OCI-M2 (cell line): ENCODE measurements around the gene ACE2.

Source experiments
- DNase-seq: peaks from one replicate; lab custom pipeline; 2025; ENCODE audit not compliant: unreplicated experiment; lab: John Stamatoyannopoulos, UW

ACE2 gene

GRCh38 chrX:15576019-15576418 lies 24.7 kb downstream of the ACE2 start:
- DNase-seq = no peak

GRCh38 chrX:15574017-15574416 lies 26.7 kb downstream of the ACE2 start:
- no peak for DNase-seq

- no peak for DNase-seq
Observed at GRCh38 chrX:15570145-15570544, 30.6 kb downstream of the ACE2 start.

- no peak for DNase-seq
Observed at GRCh38 chrX:15567886-15568616, 32.7 kb downstream of the ACE2 start.

- DNase-seq = no peak
Observed at GRCh38 chrX:15567267-15567666, 33.5 kb downstream of the ACE2 start.

- no peak for DNase-seq
Observed at GRCh38 chrX:15566244-15566643, 34.5 kb downstream of the ACE2 start.

GRCh38 chrX:15564981-15565579 lies 35.7 kb downstream of the ACE2 start:
- no peak for DNase-seq

- DNase-seq = no peak
Observed at GRCh38 chrX:15563056-15563455, 37.7 kb downstream of the ACE2 start.

GRCh38 chrX:15560924-15561323 lies 39.8 kb downstream of the ACE2 start:
- DNase-seq = no peak

GRCh38 chrX:15559227-15559626 lies 41.5 kb downstream of the ACE2 start:
- DNase-seq = no peak

GRCh38 chrX:15549189-15550012 lies 51.4 kb downstream of the ACE2 start:
- no peak for DNase-seq

- no peak for DNase-seq
Observed at GRCh38 chrX:15547356-15547755, 53.4 kb downstream of the ACE2 start.

- DNase-seq = no peak
Observed at GRCh38 chrX:15546745-15547144, 54.0 kb downstream of the ACE2 start.

- DNase-seq = no peak
Observed at GRCh38 chrX:15530318-15530717, 70.4 kb downstream of the ACE2 start.

- DNase-seq = no peak
Observed at GRCh38 chrX:15529165-15529564, 71.6 kb downstream of the ACE2 start.

- DNase-seq = no peak
Observed at GRCh38 chrX:15525664-15526416, 74.9 kb downstream of the ACE2 start.

GRCh38 chrX:15524417-15524816 lies 76.3 kb downstream of the ACE2 start:
- DNase-seq = no peak

- DNase-seq = no peak
Observed at GRCh38 chrX:15523088-15523487, 77.7 kb downstream of the ACE2 start.

GRCh38 chrX:15522464-15522863 lies 78.3 kb downstream of the ACE2 start:
- no peak for DNase-seq

GRCh38 chrX:15515931-15516330 lies 84.8 kb downstream of the ACE2 start:
- peak; percentile 51 for DNase-seq

GRCh38 chrX:15514279-15514678 lies 86.5 kb downstream of the ACE2 start:
- no peak for DNase-seq
